Activated CD8-positive, alpha-beta memory T cell treated with anti-CD3 and anti-CD28 coated beads for 1 hour (primary cell): ENCODE measurements around the gene OR2B2.
A peak's percentile ranks its signal among the peaks of the same experiment; 100 is the strongest.
"Not testable (repeated sequence)": the region's sequence is repeated elsewhere in the genome, so short reads cannot be mapped to it uniquely, and the experiment has no call there.

ENCODE experiments used
- DNase-seq, 2 donors: peaks; one replicate each; pipeline ENCODE4 v3.0.0-alpha.2; 2020; ENCODE audit warnings: low read depth in 1 of 2; ENCODE audit errors: extremely low read depth in 1 of 2

Gene OR2B2

GRCh38 chr6:27911956-27912446 is at the start of gene OR2B2:
OR2B2 (minus strand) TSS chr6:27912396; CDS start chr6:27912319, 77 bp downstream.
- no peak for DNase-seq

- no peak for DNase-seq
Measured at GRCh38 chr6:27957516-27957915, 45.3 kb upstream of the OR2B2 start.

GRCh38 chr6:27956941-27957340 is 44.7 kb upstream of the OR2B2 start, which contains the start of gene OR2B6:
OR2B6 (plus strand) TSS chr6:27957241; CDS start chr6:27957241, 0 bp downstream.
- no peak for DNase-seq

GRCh38 chr6:27951040-27951439 is 38.8 kb upstream of the OR2B2 start:
- DNase-seq: no peak

GRCh38 chr6:27948237-27948636 is 36.0 kb upstream of the OR2B2 start:
- no peak for DNase-seq

GRCh38 chr6:27943072-27943471 is 30.9 kb upstream of the OR2B2 start:
- not testable (repeated sequence) for DNase-seq

- DNase-seq: no peak
Measured at GRCh38 chr6:27940766-27941165, 28.6 kb upstream of the OR2B2 start.

GRCh38 chr6:27931209-27931608 is 19.0 kb upstream of the OR2B2 start:
- DNase-seq: no peak

GRCh38 chr6:27929930-27930329 is 17.7 kb upstream of the OR2B2 start:
- not testable (repeated sequence) for DNase-seq

GRCh38 chr6:27928041-27928440 is 15.8 kb upstream of the OR2B2 start:
- DNase-seq: not testable (repeated sequence)

- no peak for DNase-seq
Measured at GRCh38 chr6:27924179-27924578, 12.0 kb upstream of the OR2B2 start.

- DNase-seq: no peak
Measured at GRCh38 chr6:27922949-27923348, 10.8 kb upstream of the OR2B2 start.

GRCh38 chr6:27908017-27908416 is 4.2 kb downstream of the OR2B2 start:
- no peak for DNase-seq

GRCh38 chr6:27902335-27903314 is 9.6 kb downstream of the OR2B2 start:
- DNase-seq: peak; percentile 73 to 80

GRCh38 chr6:27901801-27902200 is 10.4 kb downstream of the OR2B2 start:
- no peak for DNase-seq

GRCh38 chr6:27900197-27900596 is 12.0 kb downstream of the OR2B2 start:
- not testable (repeated sequence) for DNase-seq

GRCh38 chr6:27899543-27899942 is 12.7 kb downstream of the OR2B2 start:
- DNase-seq: no peak

- no peak for DNase-seq
Measured at GRCh38 chr6:27897580-27898206, 14.5 kb downstream of the OR2B2 start.

GRCh38 chr6:27896398-27896796 is 15.8 kb downstream of the OR2B2 start:
- no peak for DNase-seq

GRCh38 chr6:27894839-27895762 is 17.1 kb downstream of the OR2B2 start:
- DNase-seq: no peak
